Measurements from ENCODE around the gene SLC47A2. TPM values are rescaled to one million over a fixed set of nuclear protein-coding genes. Genes with fewer than 3 reads are reported as not detected.

The SLC47A2 gene
- total and polyA plus RNA-seq, 2 donors (not counting 1 experiment from before 2014, with no cell fraction given): not detected

- Histone ChIP-seq H3K27ac (ENCODE audit: insufficient read depth, low read length) (no peak overlapping the region), H2AFZ (ENCODE audit: low read length) (no peak overlapping the region), H3K9me3 (ENCODE audit: control insufficient read depth, insufficient read depth, low read depth, low read length) (no peaks in the 10 kb centered on the region), H3K79me2 (ENCODE audit: control insufficient read depth, insufficient read depth, low read length) (no peaks in the 10 kb centered on the region), H3K27me3 (ENCODE audit: control insufficient read depth, insufficient read depth, low read length) (no peaks in the 10 kb centered on the region), H3K4me1 (ENCODE audit: control insufficient read depth, extremely low read depth, insufficient read depth, low read length) (no peaks in the 10 kb centered on the region), H3K4me3 (replicated peaks in 1 of 4; ENCODE audit: control extremely low read depth in 1 of 4, insufficient read depth in 1 of 4, low read depth in 3 of 4, low read length in 4 of 4) (no peak overlapping the region), H3K4me2 (ENCODE audit: extremely low read depth, insufficient read depth, low read length) (no peak overlapping the region), H4K20me1 (ENCODE audit: control insufficient read depth, extremely low read depth, insufficient read depth, low read length) (no peaks in the 10 kb centered on the region), H3K9ac (ENCODE audit: insufficient read depth, low read length) (no peak overlapping the region), H3K36me3 (ENCODE audit: control insufficient read depth, insufficient read depth, low read length) (no peaks in the 10 kb centered on the region)
- no peak for TF ChIP-seq EZH2 (IDR thresholded peaks at IDR 0.05; ENCODE audit: low read length, missing control alignments)
- DNase-seq (ENCODE audit: low read depth in 2 of 2): peak; percentile 55 to 87
Measured at GRCh38 chr17:19753051-19753509, 36.7 kb upstream of the SLC47A2 start.

GRCh38 chr17:19752216-19753050, 36.0 kb upstream of the SLC47A2 start:
- no peak overlapping the region for H3K27ac ChIP-seq (ENCODE audit: insufficient read depth, low read length)
- DNase-seq (ENCODE audit: low read depth in 2 of 2): no peak
- no peaks in the 10 kb centered on the region for H3K36me3 ChIP-seq (ENCODE audit: control insufficient read depth, insufficient read depth, low read length)
- TF ChIP-seq EZH2 (IDR thresholded peaks at IDR 0.05; ENCODE audit: low read length, missing control alignments): no peak
- TF ChIP-seq, protein P1, sequence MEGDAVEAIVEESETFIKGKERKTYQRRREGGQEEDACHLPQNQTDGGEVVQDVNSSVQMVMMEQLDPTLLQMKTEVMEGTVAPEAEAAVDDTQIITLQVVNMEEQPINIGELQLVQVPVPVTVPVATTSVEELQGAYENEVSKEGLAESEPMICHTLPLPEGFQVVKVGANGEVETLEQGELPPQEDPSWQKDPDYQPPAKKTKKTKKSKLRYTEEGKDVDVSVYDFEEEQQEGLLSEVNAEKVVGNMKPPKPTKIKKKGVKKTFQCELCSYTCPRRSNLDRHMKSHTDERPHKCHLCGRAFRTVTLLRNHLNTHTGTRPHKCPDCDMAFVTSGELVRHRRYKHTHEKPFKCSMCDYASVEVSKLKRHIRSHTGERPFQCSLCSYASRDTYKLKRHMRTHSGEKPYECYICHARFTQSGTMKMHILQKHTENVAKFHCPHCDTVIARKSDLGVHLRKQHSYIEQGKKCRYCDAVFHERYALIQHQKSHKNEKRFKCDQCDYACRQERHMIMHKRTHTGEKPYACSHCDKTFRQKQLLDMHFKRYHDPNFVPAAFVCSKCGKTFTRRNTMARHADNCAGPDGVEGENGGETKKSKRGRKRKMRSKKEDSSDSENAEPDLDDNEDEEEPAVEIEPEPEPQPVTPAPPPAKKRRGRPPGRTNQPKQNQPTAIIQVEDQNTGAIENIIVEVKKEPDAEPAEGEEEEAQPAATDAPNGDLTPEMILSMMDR (conservative IDR thresholded peaks at IDR 0.05 in 1 of 2, IDR thresholded peaks at IDR 0.05 in 1 of 2; ENCODE audit: low read depth in 1 of 2, low read length in 2 of 2): no peak
- no peak overlapping the region for H3K4me3 ChIP-seq (replicated peaks in 1 of 4; ENCODE audit: control extremely low read depth in 1 of 4, insufficient read depth in 1 of 4, low read depth in 3 of 4, low read length in 4 of 4)
- H3K9me3 ChIP-seq (ENCODE audit: control insufficient read depth, insufficient read depth, low read depth, low read length): no peaks in the 10 kb centered on the region
- no peaks in the 10 kb centered on the region for H3K79me2 ChIP-seq (ENCODE audit: control insufficient read depth, insufficient read depth, low read length)
- no peak overlapping the region for H3K9ac ChIP-seq (ENCODE audit: insufficient read depth, low read length)
- H2AFZ ChIP-seq (ENCODE audit: low read length): no peak overlapping the region
- H4K20me1 ChIP-seq (ENCODE audit: control insufficient read depth, extremely low read depth, insufficient read depth, low read length): no peaks in the 10 kb centered on the region
- H3K27me3 ChIP-seq (ENCODE audit: control insufficient read depth, insufficient read depth, low read length): peaks cover 4% of the 10 kb centered on the region
- no peak overlapping the region for H3K4me2 ChIP-seq (ENCODE audit: extremely low read depth, insufficient read depth, low read length)
- H3K4me1 ChIP-seq (ENCODE audit: control insufficient read depth, extremely low read depth, insufficient read depth, low read length): no peaks in the 10 kb centered on the region

- no peak overlapping the region for H3K4me3 ChIP-seq (replicated peaks in 1 of 4; ENCODE audit: control extremely low read depth in 1 of 4, insufficient read depth in 1 of 4, low read depth in 3 of 4, low read length in 4 of 4)
- H3K36me3 ChIP-seq (ENCODE audit: control insufficient read depth, insufficient read depth, low read length): no peaks in the 10 kb centered on the region
- H3K79me2 ChIP-seq (ENCODE audit: control insufficient read depth, insufficient read depth, low read length): no peaks in the 10 kb centered on the region
- peaks cover 4% of the 10 kb centered on the region for H3K27me3 ChIP-seq (ENCODE audit: control insufficient read depth, insufficient read depth, low read length)
- no peak overlapping the region for H3K9ac ChIP-seq (ENCODE audit: insufficient read depth, low read length)
- H2AFZ ChIP-seq (ENCODE audit: low read length): no peak overlapping the region
- no peaks in the 10 kb centered on the region for H3K9me3 ChIP-seq (ENCODE audit: control insufficient read depth, insufficient read depth, low read depth, low read length)
- no peaks in the 10 kb centered on the region for H4K20me1 ChIP-seq (ENCODE audit: control insufficient read depth, extremely low read depth, insufficient read depth, low read length)
- no peak for DNase-seq (ENCODE audit: low read depth in 2 of 2)
- no peak for TF ChIP-seq EZH2 (IDR thresholded peaks at IDR 0.05; ENCODE audit: low read length, missing control alignments)
- TF ChIP-seq, protein P1 (conservative IDR thresholded peaks at IDR 0.05 in 1 of 2, IDR thresholded peaks at IDR 0.05 in 1 of 2; ENCODE audit: low read depth in 1 of 2, low read length in 2 of 2): no peak
- no peak overlapping the region for H3K27ac ChIP-seq (ENCODE audit: insufficient read depth, low read length)
- no peaks in the 10 kb centered on the region for H3K4me1 ChIP-seq (ENCODE audit: control insufficient read depth, extremely low read depth, insufficient read depth, low read length)
- no peak overlapping the region for H3K4me2 ChIP-seq (ENCODE audit: extremely low read depth, insufficient read depth, low read length)
Measured at GRCh38 chr17:19750835-19751234, 34.5 kb upstream of the SLC47A2 start.
